GM21447 (cell line): ENCODE measurements around the gene SRGAP2.
"Not testable (repeated sequence)": the region's sequence is repeated elsewhere in the genome, so short reads cannot be mapped to it uniquely, and the experiment has no call there.

Experiments
- ATAC-seq: cut with Tn5 transposase; IDR thresholded peaks from one replicate; pipeline ENCODE4 v1.9.1; 2021; ENCODE audit not compliant: unreplicated experiment

The SRGAP2 gene

GRCh38 chr1:206203364-206204158 is at the start of gene SRGAP2:
SRGAP2 (plus strand) TSS chr1:206203541; CDS start chr1:206205971, 2,430 bp downstream.
- ATAC-seq, result peak; percentile 4

- ATAC-seq, result not testable (repeated sequence)
These were observed 35.9 kb upstream of the SRGAP2 start for GRCh38 chr1:206167350-206168029.

DNA sequence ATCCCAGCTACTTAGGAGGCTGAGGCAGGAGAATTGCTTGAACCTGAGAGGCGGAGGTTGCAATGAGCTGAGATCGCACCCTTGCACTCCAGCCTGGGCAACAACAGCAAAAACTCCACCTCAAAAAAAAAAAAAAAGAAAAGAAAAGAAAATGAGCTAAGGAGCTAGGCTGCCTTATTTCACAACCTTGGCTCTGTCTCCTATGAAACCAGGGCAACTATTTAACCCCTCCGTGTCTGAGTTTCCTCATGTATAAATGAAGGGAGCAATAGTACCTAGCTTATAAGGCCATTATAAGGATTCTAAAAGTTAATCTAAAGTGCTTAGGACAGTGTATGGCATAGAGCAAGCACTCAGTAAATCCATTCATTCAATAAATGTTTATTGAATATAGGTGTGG is 33.5 kb upstream of the SRGAP2 start:
- ATAC-seq, result not testable (repeated sequence)

- ATAC-seq, result not testable (repeated sequence)
These were observed 30.1 kb upstream of the SRGAP2 start for GRCh38 chr1:206173110-206173719.

DNA sequence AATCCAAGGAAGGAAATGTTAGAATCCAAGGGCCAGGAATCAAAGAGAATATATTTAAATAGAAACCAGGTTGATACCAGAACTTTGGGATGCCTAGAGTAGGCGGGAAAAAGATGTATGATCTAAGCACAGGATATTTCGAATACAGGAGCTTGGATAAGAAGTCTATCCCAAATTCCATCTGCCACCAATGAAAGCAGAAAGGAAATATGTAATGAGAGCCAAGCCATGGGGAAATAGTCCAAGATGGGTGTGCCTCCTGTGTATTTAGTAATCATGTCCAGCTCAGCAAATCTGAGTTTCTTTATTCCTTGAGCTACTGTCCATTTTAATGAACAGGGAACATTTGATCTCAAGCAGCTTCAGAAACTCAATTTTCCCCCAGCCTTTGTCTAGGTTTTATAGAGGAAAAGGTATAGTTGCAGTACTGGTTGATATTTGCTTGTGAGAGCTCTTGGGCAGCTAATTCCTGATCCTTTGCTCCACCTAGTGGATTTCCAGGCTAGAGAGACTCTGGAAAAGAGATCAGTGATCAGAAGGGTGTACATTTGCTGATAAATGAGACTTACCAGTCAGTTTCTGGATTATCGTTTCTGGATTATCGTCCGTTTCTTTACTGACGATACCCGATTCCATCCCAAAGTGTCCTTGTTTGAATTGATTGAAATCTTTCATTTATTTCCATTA is 29.0 kb upstream of the SRGAP2 start:
- not testable (repeated sequence) for ATAC-seq

DNA sequence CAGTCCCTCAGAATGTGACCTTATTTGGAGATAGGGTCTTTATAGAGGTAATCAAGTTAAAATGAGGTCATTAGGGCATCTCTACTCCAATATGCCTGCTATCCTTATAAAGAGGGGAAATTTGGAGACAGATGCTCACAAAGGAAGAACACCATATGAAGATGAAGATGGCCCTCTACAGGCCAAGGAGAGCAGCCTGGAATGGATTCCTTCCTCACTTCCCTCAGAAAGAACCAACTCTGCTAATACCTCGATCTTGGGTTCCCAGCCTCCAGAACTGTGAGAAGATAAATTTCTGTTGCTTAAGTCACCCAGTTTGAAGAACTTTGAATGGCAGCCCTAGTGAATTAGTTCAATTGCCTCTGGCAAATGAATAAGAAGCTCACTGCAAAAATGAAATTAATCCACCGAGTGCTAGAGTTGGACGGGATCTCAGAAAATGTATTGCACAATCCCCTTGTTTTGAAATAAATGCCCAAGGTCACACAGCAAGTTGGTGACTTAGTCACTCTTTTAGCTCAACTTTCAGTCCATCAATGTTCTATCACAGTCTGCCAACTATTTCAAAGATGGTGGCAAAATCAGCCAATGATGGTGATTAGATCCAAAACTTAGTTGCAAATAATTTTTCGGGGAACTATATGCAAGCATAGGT is 27.8 kb upstream of the SRGAP2 start:
- not testable (repeated sequence) for ATAC-seq

GRCh38 chr1:206176114-206176502 is 27.2 kb upstream of the SRGAP2 start:
- ATAC-seq, result not testable (repeated sequence)

DNA sequence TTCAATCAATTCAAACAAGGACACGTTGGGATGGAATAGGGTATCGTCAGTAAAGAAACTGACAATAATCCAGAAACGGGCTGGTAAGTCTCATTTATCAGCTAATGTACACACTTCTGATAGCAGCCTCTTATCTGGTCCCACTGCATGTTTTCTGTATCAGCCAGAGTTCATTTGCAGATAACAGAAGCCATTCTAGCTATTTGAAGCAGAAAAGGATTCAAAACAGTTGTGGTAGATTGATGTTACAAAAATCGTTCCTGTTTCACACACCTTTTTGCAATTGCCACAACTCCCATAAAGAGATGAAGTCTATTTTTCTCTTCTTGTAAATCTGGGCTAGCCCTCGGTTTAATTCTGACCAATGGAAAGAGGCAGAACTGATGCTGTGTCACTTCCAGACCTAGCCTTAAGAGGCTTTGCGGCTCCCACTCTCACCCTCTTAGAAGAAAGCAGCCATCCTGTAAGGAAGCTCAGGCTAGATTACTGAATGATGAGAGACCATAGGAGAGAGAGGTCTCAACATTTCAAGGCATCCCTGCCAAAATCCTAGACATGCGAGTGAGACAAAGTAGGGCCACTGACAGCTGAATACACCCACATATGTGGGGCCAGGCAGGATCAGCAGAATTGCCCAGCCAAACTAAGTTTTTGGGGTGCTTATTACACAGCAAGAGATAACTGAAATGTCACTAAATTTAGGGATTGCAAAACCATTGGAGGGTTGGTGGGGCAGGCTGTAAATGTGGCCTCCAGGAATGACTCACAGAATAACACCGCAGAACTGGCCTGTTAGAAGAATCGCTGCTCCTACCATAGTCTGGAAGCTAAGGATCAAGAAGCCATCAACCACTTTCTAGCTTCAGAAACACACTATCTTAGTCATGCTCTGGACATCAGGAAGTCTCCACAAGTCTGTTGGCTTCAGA is 25.0 kb upstream of the SRGAP2 start:
- ATAC-seq, result not testable (repeated sequence)

- ATAC-seq, result not testable (repeated sequence)
These were observed 23.7 kb upstream of the SRGAP2 start for GRCh38 chr1:206179666-206180065.

DNA sequence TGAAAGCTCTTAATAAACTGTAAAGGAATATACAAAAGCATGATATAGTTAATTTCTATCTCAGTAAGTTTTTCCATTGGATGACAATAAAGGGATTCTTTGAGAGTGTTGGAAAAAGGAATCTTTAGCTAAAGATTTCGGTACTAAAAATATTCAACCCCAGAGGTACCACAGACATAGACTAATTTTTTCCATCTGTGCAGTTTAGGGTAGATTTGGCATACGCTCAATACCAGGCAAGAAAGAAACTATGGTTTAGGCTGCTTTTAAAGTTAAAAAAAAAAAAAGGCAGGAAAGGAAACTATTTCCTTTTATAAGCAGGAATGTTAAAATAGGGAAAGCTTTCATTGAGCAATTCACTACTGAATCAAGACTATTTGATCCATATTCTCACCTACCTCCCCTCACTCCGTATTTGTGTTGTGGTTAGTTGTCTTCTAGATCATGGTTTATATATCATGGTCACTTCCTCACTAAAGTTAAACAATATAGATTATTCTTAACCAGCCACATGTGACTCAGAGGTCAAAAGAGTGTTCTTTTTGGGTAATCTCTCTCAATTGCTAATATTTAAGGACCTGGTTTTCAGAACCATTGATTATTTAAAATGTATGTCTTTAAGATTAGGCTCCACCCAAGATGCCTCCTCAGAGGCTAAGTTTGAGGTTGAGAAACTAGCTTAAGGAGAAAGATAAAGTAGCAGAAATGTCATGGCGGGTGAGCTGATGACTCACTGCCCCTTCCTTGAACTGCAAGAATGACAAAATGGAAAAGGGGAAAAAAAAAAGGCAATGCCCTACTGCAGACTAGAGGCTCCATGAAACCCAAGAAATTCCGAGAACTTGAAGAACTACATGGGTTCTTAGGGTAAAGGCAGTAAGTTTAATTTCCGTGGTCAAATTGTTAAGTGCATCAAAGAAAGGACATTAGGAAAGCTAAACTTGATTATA is 20.7 kb upstream of the SRGAP2 start:
- ATAC-seq, result not testable (repeated sequence)

- ATAC-seq, result not testable (repeated sequence)
These were observed 19.6 kb upstream of the SRGAP2 start for GRCh38 chr1:206183788-206184187.

DNA sequence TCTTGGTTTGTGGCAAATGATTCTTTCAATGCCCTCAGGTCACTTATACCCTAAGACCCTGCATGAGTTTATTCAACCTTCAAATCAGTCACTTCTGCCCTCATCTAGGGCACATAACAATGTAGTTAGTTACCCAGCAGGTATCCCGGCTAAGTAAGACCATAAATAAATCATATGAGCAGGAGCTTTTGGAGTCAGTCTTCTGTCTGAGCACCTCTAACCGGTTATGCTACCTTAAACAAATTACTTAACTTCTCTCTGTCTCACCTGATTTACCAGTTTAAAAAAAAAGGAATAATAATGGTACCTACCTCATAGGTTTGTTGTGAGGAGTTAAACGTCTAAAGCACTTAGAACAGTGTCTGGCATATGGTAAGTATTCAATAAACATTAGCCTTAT is 17.6 kb upstream of the SRGAP2 start:
- ATAC-seq, result not testable (repeated sequence)

- ATAC-seq, result not testable (repeated sequence)
These were observed 16.5 kb upstream of the SRGAP2 start for GRCh38 chr1:206186826-206187225.

DNA sequence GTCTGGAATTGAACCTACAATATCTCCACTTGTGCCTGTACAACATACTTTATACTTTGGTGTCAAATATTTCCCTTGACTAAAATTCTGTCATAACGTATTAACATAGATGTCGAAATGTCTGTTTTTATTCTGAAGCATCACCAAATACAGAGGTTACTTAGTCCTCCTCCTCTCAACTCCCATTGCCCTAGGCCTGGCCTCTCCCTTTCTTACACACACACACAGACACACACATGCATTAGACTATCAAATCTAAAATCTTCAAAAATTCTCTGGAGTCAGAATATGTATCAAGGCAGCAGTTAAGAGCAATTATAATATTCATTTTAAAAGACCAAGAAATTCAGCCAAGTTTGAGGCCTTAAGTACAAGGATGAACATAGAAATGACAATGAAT is 8.2 kb upstream of the SRGAP2 start:
- ATAC-seq, result not testable (repeated sequence)

DNA sequence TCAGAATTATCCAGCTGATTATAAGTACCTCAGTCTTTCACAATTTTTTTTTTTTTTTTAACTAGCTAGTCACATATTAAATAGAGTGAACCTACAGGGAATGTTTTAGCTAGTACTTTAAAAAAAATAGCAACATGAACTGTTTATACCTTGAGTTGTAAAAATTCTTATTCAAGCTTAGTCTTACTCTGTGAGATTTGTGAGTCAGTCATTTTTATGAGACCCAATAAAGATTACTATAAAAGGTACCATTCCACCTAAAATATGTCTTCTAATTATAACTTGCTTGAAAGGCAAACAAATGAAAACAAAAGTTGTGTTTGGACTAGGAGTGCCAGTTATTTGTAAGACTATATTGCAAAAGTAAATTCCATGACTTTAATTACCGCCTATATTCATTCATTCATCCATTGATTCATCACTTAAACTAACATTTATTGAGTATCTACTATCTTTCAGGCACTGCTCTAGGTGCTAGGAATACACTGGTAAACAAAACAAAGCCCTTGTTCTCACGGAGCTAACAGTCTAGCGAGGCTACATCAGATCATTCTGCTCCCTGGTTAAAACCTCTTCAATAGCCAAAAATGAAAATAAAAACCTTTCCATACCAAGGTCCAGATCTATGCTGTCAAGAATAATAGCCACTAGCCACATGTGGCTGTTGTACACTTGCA is 6.5 kb upstream of the SRGAP2 start:
- ATAC-seq, result not testable (repeated sequence)

GRCh38 chr1:206202789-206203363 is 465 bp upstream of the SRGAP2 start, which contains the start of gene FAM72A:
FAM72A (minus strand) TSS chr1:206202839; CDS start chr1:206202025, 814 bp downstream.
- ATAC-seq, result peak; percentile 89

DNA sequence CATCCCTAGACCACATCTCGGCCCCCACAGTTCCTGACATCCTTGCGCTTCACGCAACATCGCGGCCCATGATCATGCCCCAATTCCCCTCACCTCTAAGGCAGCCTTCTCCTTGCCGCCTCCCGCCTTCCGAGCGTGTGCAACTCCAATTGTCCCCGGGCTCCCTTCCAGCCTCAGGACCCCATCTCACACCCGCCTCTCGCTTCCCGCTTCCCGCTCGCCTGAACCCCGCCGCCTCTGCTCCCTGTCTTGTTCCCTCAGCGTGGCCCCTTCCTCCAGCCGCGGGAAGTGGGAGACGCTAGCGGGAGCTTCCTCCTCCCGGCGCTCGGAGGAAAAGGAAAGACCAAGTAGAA is 794 bp downstream of the SRGAP2 start:
- not testable (repeated sequence) for ATAC-seq
